K562 (cell line): ENCODE data around the gene MYO15B. TPM values are rescaled to one million over a fixed set of nuclear protein-coding genes. Genes with fewer than 3 reads are reported as not detected.

ENCODE experiments used
- BCOR ChIP-seq: fragments of 450-650 bp; IDR thresholded peaks from 2 replicates; pipeline ENCODE4 v1.6.1; 2016
- CEBPB ChIP-seq: fragments of 450-650 bp; IDR thresholded peaks from 2 replicates; pipeline ENCODE4 v1.6.1; 2016; ENCODE audit warnings: missing genetic modification characterization, missing compliant biosample characterization
- EWSR1 ChIP-seq: fragments of 450-650 bp; IDR thresholded peaks from 2 replicates; pipeline ENCODE4 v1.6.1; 2018; ENCODE audit warnings: borderline replicate concordance, mild to moderate bottlenecking, low read depth, moderate library complexity; ENCODE audit not compliant: partially characterized antibody
- HDAC8 ChIP-seq: fragments of 450-650 bp; IDR thresholded peaks from 2 replicates; pipeline ENCODE4 v1.6.1; 2016; ENCODE audit warnings: mild to moderate bottlenecking, missing genetic modification characterization, moderate library complexity, missing compliant biosample characterization
- KDM5B ChIP-seq: fragments of 200-600 bp; sonication (generic); IDR thresholded peaks from 2 replicates; pipeline ENCODE4 v1.6.1; 2012; ENCODE audit warnings: low read depth, mild to moderate bottlenecking, moderate library complexity, low read length, control low read depth, inconsistent platforms; ENCODE audit not compliant: insufficient replicate concordance
- KLF1 ChIP-seq: fragments of 450-650 bp; IDR thresholded peaks from 2 replicates; pipeline ENCODE4 v1.6.1; 2016; ENCODE audit warnings: missing genetic modification characterization, missing compliant biosample characterization
- NFXL1 ChIP-seq: fragments of 450-650 bp; formaldehyde crosslinking; IDR thresholded peaks from 2 replicates; pipeline ENCODE4 v1.4.0; 2021; ENCODE audit warnings: mild to moderate bottlenecking
- PREB ChIP-seq: sonication (generic); formaldehyde crosslinking; IDR thresholded peaks from 2 replicates; pipeline ENCODE4 v1.8.1; 2023; ENCODE audit warnings: mild to moderate bottlenecking, missing genetic modification reagents
- PYGO2 ChIP-seq: fragments of 450-650 bp; IDR thresholded peaks from 2 replicates; pipeline ENCODE4 v1.6.1; 2016; ENCODE audit warnings: mild to moderate bottlenecking, missing genetic modification characterization, moderate library complexity, missing compliant biosample characterization
- RBM25 ChIP-seq: fragments of 200-400 bp; formaldehyde crosslinking; IDR thresholded peaks from 2 replicates; pipeline ENCODE4 v1.6.1; 2018; ENCODE audit warnings: low read length, low read depth, moderate library complexity; ENCODE audit not compliant: severe bottlenecking
- RHOXF2B ChIP-seq: fragments of 250-450 bp; sonication (Bioruptor Pico); conservative IDR thresholded peaks from 2 replicates; pipeline ENCODE4 v1.5.1; 2021
- ZFP36 ChIP-seq: fragments of 150-350 bp; IDR thresholded peaks from 2 replicates; pipeline ENCODE4 v1.6.1; 2018; ENCODE audit warnings: low read length, low read depth; ENCODE audit not compliant: partially characterized antibody
- ZNF583 ChIP-seq: fragments of 250-450 bp; sonication (Bioruptor Pico); IDR thresholded peaks from 2 replicates; pipeline ENCODE4 v1.4.0; 2020
- polyA plus RNA-seq, 8 experiments: library from polyadenylated mRNA; depleted of rRNA in 4 of 8; stranded (reverse) in 5 of 8; unstranded in 3 of 8; fragments of >200 nt; fragmentation: Nextera tagmentation in 2 of 8; fragmentation: Illumina TruSeq in 1 of 8; extraction: Ambion mirVana in 2 of 8; extraction: Trizol in 1 of 8; gene quantifications; 2 replicates each; pipeline versions ENCODE4 v1.2.1 to v1.2.3, GENCODE V29; 2011 to 2014; ENCODE audit warnings: inconsistent platforms in 1 of 8, missing spikeins in 1 of 8
- total RNA-seq, 7 experiments: library from RNA; depleted of rRNA in 6 of 7; stranded (reverse); fragments of >200 nt in 6 of 7; fragmentation: Illumina TruSeq in 2 of 7; extraction: Trizol in 2 of 7; gene quantifications; 2 replicates each; pipeline versions ENCODE4 v1.2.1 to v1.2.3, GENCODE V29; 2011 to 2021; ENCODE audit warnings: low replicate concordance in 1 of 7
- TF ChIP-seq, protein P1 (sequence below): fragments of 450-650 bp; IDR thresholded peaks from 2 replicates; pipeline ENCODE4 v1.6.1; 2014; ENCODE audit warnings: low read depth, mild to moderate bottlenecking, moderate library complexity, borderline replicate concordance
- TF ChIP-seq, protein P2 (sequence below): fragments of 200-400 bp; formaldehyde crosslinking; IDR thresholded peaks from 2 replicates; pipeline ENCODE4 v1.6.1; 2017; ENCODE audit warnings: mild to moderate bottlenecking, low read depth, low read length, moderate library complexity
- TF ChIP-seq, protein P3 (sequence below): fragments of 450-650 bp; conservative IDR thresholded peaks from 2 replicates; pipeline ENCODE4 v1.6.1; 2016; ENCODE audit warnings: missing genetic modification characterization, low read depth, mild to moderate bottlenecking, control low read depth, missing compliant biosample characterization
- TF ChIP-seq, protein P4 (sequence below): fragments of 450-650 bp; IDR thresholded peaks from 2 replicates; pipeline ENCODE4 v1.6.1; 2018; ENCODE audit not compliant: partially characterized antibody

MYO15B gene
- total and polyA plus RNA-seq, 9 of the 15 experiments (the other 6 are each of a cell fraction or from before 2014, with no cell fraction given) = 0.05 to 3.1 (median 0.83) TPM; not detected in 2

GRCh38 chr17:75666959-75667790 lies 79.6 kb downstream of the MYO15B start, which contains the start of the genes RECQL5 and SAP30BP (continued):
- TF ChIP-seq PREB (CRISPR knock-in tag) (no peak), HDAC8 (tag) (no peak), RHOXF2B (CRISPR knock-in tag) (no peak), CEBPB (no peak), EWSR1 (no peak), RBM25 (no peak), ZNF583 (CRISPR knock-in tag) (no peak), ZFP36 (no peak), KLF1 (tag) (peak; percentile 47; the same call in 1 of the 2 replicates), NFXL1 (CRISPR knock-in tag) (no peak), PYGO2 (tag) (no peak), KDM5B (peak; percentile 72), BCOR (no peak)
- TF ChIP-seq, protein P1, sequence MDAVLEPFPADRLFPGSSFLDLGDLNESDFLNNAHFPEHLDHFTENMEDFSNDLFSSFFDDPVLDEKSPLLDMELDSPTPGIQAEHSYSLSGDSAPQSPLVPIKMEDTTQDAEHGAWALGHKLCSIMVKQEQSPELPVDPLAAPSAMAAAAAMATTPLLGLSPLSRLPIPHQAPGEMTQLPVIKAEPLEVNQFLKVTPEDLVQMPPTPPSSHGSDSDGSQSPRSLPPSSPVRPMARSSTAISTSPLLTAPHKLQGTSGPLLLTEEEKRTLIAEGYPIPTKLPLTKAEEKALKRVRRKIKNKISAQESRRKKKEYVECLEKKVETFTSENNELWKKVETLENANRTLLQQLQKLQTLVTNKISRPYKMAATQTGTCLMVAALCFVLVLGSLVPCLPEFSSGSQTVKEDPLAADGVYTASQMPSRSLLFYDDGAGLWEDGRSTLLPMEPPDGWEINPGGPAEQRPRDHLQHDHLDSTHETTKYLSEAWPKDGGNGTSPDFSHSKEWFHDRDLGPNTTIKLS = peak; percentile 77; the same call in 1 of the 2 replicates
- TF ChIP-seq, protein P2, sequence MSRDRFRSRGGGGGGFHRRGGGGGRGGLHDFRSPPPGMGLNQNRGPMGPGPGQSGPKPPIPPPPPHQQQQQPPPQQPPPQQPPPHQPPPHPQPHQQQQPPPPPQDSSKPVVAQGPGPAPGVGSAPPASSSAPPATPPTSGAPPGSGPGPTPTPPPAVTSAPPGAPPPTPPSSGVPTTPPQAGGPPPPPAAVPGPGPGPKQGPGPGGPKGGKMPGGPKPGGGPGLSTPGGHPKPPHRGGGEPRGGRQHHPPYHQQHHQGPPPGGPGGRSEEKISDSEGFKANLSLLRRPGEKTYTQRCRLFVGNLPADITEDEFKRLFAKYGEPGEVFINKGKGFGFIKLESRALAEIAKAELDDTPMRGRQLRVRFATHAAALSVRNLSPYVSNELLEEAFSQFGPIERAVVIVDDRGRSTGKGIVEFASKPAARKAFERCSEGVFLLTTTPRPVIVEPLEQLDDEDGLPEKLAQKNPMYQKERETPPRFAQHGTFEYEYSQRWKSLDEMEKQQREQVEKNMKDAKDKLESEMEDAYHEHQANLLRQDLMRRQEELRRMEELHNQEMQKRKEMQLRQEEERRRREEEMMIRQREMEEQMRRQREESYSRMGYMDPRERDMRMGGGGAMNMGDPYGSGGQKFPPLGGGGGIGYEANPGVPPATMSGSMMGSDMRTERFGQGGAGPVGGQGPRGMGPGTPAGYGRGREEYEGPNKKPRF = no peak
- TF ChIP-seq, protein P3, sequence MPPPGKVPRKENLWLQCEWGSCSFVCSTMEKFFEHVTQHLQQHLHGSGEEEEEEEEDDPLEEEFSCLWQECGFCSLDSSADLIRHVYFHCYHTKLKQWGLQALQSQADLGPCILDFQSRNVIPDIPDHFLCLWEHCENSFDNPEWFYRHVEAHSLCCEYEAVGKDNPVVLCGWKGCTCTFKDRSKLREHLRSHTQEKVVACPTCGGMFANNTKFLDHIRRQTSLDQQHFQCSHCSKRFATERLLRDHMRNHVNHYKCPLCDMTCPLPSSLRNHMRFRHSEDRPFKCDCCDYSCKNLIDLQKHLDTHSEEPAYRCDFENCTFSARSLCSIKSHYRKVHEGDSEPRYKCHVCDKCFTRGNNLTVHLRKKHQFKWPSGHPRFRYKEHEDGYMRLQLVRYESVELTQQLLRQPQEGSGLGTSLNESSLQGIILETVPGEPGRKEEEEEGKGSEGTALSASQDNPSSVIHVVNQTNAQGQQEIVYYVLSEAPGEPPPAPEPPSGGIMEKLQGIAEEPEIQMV (tag) = no peak
- TF ChIP-seq, protein P4, sequence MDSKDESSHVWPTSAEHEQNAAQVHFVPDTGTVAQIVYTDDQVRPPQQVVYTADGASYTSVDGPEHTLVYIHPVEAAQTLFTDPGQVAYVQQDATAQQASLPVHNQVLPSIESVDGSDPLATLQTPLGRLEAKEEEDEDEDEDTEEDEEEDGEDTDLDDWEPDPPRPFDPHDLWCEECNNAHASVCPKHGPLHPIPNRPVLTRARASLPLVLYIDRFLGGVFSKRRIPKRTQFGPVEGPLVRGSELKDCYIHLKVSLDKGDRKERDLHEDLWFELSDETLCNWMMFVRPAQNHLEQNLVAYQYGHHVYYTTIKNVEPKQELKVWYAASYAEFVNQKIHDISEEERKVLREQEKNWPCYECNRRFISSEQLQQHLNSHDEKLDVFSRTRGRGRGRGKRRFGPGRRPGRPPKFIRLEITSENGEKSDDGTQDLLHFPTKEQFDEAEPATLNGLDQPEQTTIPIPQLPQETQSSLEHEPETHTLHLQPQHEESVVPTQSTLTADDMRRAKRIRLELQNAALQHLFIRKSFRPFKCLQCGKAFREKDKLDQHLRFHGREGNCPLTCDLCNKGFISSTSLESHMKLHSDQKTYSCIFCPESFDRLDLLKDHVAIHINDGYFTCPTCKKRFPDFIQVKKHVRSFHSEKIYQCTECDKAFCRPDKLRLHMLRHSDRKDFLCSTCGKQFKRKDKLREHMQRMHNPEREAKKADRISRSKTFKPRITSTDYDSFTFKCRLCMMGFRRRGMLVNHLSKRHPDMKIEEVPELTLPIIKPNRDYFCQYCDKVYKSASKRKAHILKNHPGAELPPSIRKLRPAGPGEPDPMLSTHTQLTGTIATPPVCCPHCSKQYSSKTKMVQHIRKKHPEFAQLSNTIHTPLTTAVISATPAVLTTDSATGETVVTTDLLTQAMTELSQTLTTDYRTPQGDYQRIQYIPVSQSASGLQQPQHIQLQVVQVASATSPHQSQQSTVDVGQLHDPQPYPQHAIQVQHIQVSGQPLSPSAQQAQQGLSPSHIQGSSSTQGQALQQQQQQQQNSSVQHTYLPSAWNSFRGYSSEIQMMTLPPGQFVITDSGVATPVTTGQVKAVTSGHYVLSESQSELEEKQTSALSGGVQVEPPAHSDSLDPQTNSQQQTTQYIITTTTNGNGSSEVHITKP = peak; percentile 37
